ENCODE results near the gene NLRP3. TPM values are rescaled to one million over a fixed set of nuclear protein-coding genes. Genes with fewer than 3 reads are reported as not detected.

Gene NLRP3
- total and polyA plus RNA-seq, 4 donors, result 0.28 to 1.9 (median 0.61) TPM

GRCh38 chr1:247430434-247430833, 14.5 kb downstream of the NLRP3 start:
- 29% methylated on average over 1 of the region's 1 CpG for WGBS
- H3K9me3 ChIP-seq (ENCODE audit: control insufficient read depth in 4 of 4, low read length in 3 of 4), result no peaks in the 10 kb centered on the region
- no peak overlapping the region for H3K27ac ChIP-seq (ENCODE audit: low read depth in 1 of 2, low read length in 2 of 2)
- DNase-seq (ENCODE audit: low spot score), result no peak
- H3K36me3 ChIP-seq (ENCODE audit: control insufficient read depth in 4 of 4, insufficient read depth in 3 of 4, low read depth in 1 of 4, low read length in 3 of 4), result no peaks in the 10 kb centered on the region
- no peak overlapping the region for H3K4me3 ChIP-seq (ENCODE audit: low read depth in 1 of 3, low read length in 3 of 3)
- H3K9ac ChIP-seq (ENCODE audit: low read depth in 1 of 2, low read length in 2 of 2), result no peak overlapping the region
- H3K27me3 ChIP-seq (ENCODE audit: control insufficient read depth in 4 of 4, insufficient read depth in 4 of 4, low read length in 3 of 4), result no peaks in the 10 kb centered on the region
- TF ChIP-seq MAX (IDR thresholded peaks at IDR 0.05), result no peak
- TF ChIP-seq ZBTB33 (IDR thresholded peaks at IDR 0.05), result no peak
- no peak for TF ChIP-seq RAD21 (IDR thresholded peaks at IDR 0.05)
- no peak for TF ChIP-seq HNF4G (IDR thresholded peaks at IDR 0.05)
- TF ChIP-seq ATF3 (IDR thresholded peaks at IDR 0.05), result no peak
- no peak for TF ChIP-seq RXRA (IDR thresholded peaks at IDR 0.05)
- TF ChIP-seq FOXA2 (IDR thresholded peaks at IDR 0.05), result no peak
- TF ChIP-seq FOXA1 (IDR thresholded peaks at IDR 0.05), result no peak
- TF ChIP-seq REST (IDR thresholded peaks at IDR 0.05), result no peak
- no peak for TF ChIP-seq HNF4A (conservative IDR thresholded peaks at IDR 0.05)
- TF ChIP-seq YY1 (IDR thresholded peaks at IDR 0.05), result no peak
- TF ChIP-seq EGR1 (IDR thresholded peaks at IDR 0.05; ENCODE audit: low read depth in 2 of 2), result no peak
- no peak for TF ChIP-seq GABPA (IDR thresholded peaks at IDR 0.05 in 1 of 2, conservative IDR thresholded peaks at IDR 0.05 in 1 of 2)
- TF ChIP-seq CTCF (IDR thresholded peaks at IDR 0.05; ENCODE audit: low read depth, low read length, missing input control), result no peak
- H3K4me1 ChIP-seq (ENCODE audit: control insufficient read depth in 4 of 4, insufficient read depth in 4 of 4, low read length in 3 of 4), result peaks cover 0 to 3% (median 0%) of the 10 kb centered on the region in 4 donors

- Histone ChIP-seq H3K9ac (ENCODE audit: low read depth in 1 of 2, low read length in 2 of 2) (no peak overlapping the region), H3K4me3 (ENCODE audit: low read depth in 1 of 3, low read length in 3 of 3) (no peak overlapping the region), H3K4me1 (ENCODE audit: control insufficient read depth in 4 of 4, insufficient read depth in 4 of 4, low read length in 3 of 4) (peaks cover 0 to 3% (median 0%) of the 10 kb centered on the region in 4 donors), H3K9me3 (ENCODE audit: control insufficient read depth in 4 of 4, low read length in 3 of 4) (no peaks in the 10 kb centered on the region), H3K36me3 (ENCODE audit: control insufficient read depth in 4 of 4, insufficient read depth in 3 of 4, low read depth in 1 of 4, low read length in 3 of 4) (no peaks in the 10 kb centered on the region), H3K27me3 (ENCODE audit: control insufficient read depth in 4 of 4, insufficient read depth in 4 of 4, low read length in 3 of 4) (peaks cover 0 to 3% (median 0%) of the 10 kb centered on the region in 4 donors), H3K27ac (ENCODE audit: low read depth in 1 of 2, low read length in 2 of 2) (no peak overlapping the region)
- WGBS, result 83% methylated on average over 9 of the region's 9 CpGs
- TF ChIP-seq GABPA (IDR thresholded peaks at IDR 0.05 in 1 of 2, conservative IDR thresholded peaks at IDR 0.05 in 1 of 2) (no peak), SP1 (IDR thresholded peaks at IDR 0.05) (no peak), HNF4G (IDR thresholded peaks at IDR 0.05) (no peak), JUND (IDR thresholded peaks at IDR 0.05) (no peak), FOXA2 (IDR thresholded peaks at IDR 0.05) (no peak), RAD21 (IDR thresholded peaks at IDR 0.05) (no peak), HNF4A (conservative IDR thresholded peaks at IDR 0.05) (no peak), EGR1 (IDR thresholded peaks at IDR 0.05; ENCODE audit: low read depth in 2 of 2) (no peak), REST (IDR thresholded peaks at IDR 0.05) (no peak), NR2F2 (IDR thresholded peaks at IDR 0.05) (no peak)
- DNase-seq (ENCODE audit: low spot score), result no peak
Observed at GRCh38 chr1:247431643-247432042, 15.7 kb downstream of the NLRP3 start.
